ENCODE measurements around the gene MAGIX.

Gene MAGIX

GRCh38 chrX:49198540-49199314 is 36.2 kb downstream of the MAGIX start:
- H3K9me3 ChIP-seq (ENCODE audit: control insufficient read depth in 1 of 2, low read length in 2 of 2), result no peaks in the 10 kb centered on the region
- peaks cover 0 to 7% of the 10 kb centered on the region in 2 donors for H3K4me1 ChIP-seq (ENCODE audit: control insufficient read depth in 1 of 2, insufficient read depth in 2 of 2, low read length in 2 of 2)
- no peaks in the 10 kb centered on the region for H3K36me3 ChIP-seq (ENCODE audit: control insufficient read depth in 1 of 2, insufficient read depth in 2 of 2, low read length in 2 of 2)
- no peak overlapping the region for H3K4me3 ChIP-seq (ENCODE audit: low read depth in 1 of 2, low read length in 2 of 2)
- no peaks in the 10 kb centered on the region for H3K27me3 ChIP-seq (ENCODE audit: low read depth, low read length)
- H3K27ac ChIP-seq (ENCODE audit: low read length), result no peak overlapping the region

- Histone ChIP-seq H3K4me1 (ENCODE audit: control insufficient read depth in 1 of 2, insufficient read depth in 2 of 2, low read length in 2 of 2) (peaks cover 0 to 7% of the 10 kb centered on the region in 2 donors), H3K9me3 (ENCODE audit: control insufficient read depth in 1 of 2, low read length in 2 of 2) (no peaks in the 10 kb centered on the region), H3K27ac (ENCODE audit: low read length) (no peak overlapping the region), H3K27me3 (ENCODE audit: low read depth, low read length) (no peaks in the 10 kb centered on the region), H3K4me3 (ENCODE audit: low read depth in 1 of 2, low read length in 2 of 2) (peak overlapping the region in 1 of 2 donors; percentile 49), H3K36me3 (ENCODE audit: control insufficient read depth in 1 of 2, insufficient read depth in 2 of 2, low read length in 2 of 2) (no peaks in the 10 kb centered on the region)
These were observed 36.7 kb downstream of the MAGIX start for GRCh38 chrX:49199315-49199595.

- H3K27ac ChIP-seq (ENCODE audit: low read length), result peak within 1 kb of the TSS; percentile 56
- peak within 1 kb of the TSS; percentile 49 to 59 for H3K4me3 ChIP-seq (ENCODE audit: low read depth in 1 of 2, low read length in 2 of 2)
- H3K27me3 ChIP-seq (ENCODE audit: low read depth, low read length), result no peaks in the 10 kb centered on the region
- H3K4me1 ChIP-seq (ENCODE audit: control insufficient read depth in 1 of 2, insufficient read depth in 2 of 2, low read length in 2 of 2), result peaks cover 0 to 7% of the 10 kb centered on the region in 2 donors
- no peaks in the 10 kb centered on the region for H3K9me3 ChIP-seq (ENCODE audit: control insufficient read depth in 1 of 2, low read length in 2 of 2)
- H3K36me3 ChIP-seq (ENCODE audit: control insufficient read depth in 1 of 2, insufficient read depth in 2 of 2, low read length in 2 of 2), result no peaks in the 10 kb centered on the region
These were observed 37.6 kb downstream of the MAGIX start, which contains the start of gene SYP for GRCh38 chrX:49199906-49200771. Gene SYP (minus strand): TSS chrX:49200193. CDS start chrX:49200186, 7 bp downstream.

- H3K27me3 ChIP-seq (ENCODE audit: low read depth, low read length), result no peaks in the 10 kb centered on the region
- no peak overlapping the region for H3K27ac ChIP-seq (ENCODE audit: low read length)
- no peaks in the 10 kb centered on the region for H3K9me3 ChIP-seq (ENCODE audit: control insufficient read depth in 1 of 2, low read length in 2 of 2)
- peaks cover 0 to 7% of the 10 kb centered on the region in 2 donors for H3K4me1 ChIP-seq (ENCODE audit: control insufficient read depth in 1 of 2, insufficient read depth in 2 of 2, low read length in 2 of 2)
- no peak overlapping the region for H3K4me3 ChIP-seq (ENCODE audit: low read depth in 1 of 2, low read length in 2 of 2)
- H3K36me3 ChIP-seq (ENCODE audit: control insufficient read depth in 1 of 2, insufficient read depth in 2 of 2, low read length in 2 of 2), result no peaks in the 10 kb centered on the region
These were observed 39.5 kb downstream of the MAGIX start for GRCh38 chrX:49202022-49202421.

- no peak overlapping the region for H3K4me3 ChIP-seq (ENCODE audit: low read depth in 1 of 2, low read length in 2 of 2)
- H3K9me3 ChIP-seq (ENCODE audit: control insufficient read depth in 1 of 2, low read length in 2 of 2), result no peaks in the 10 kb centered on the region
- peaks cover 0 to 7% of the 10 kb centered on the region in 2 donors for H3K4me1 ChIP-seq (ENCODE audit: control insufficient read depth in 1 of 2, insufficient read depth in 2 of 2, low read length in 2 of 2)
- H3K27me3 ChIP-seq (ENCODE audit: low read depth, low read length), result no peaks in the 10 kb centered on the region
- no peak overlapping the region for H3K27ac ChIP-seq (ENCODE audit: low read length)
- no peaks in the 10 kb centered on the region for H3K36me3 ChIP-seq (ENCODE audit: control insufficient read depth in 1 of 2, insufficient read depth in 2 of 2, low read length in 2 of 2)
These were observed 41.0 kb downstream of the MAGIX start for GRCh38 chrX:49203536-49203935.

GRCh38 chrX:49204017-49204416 is 41.5 kb downstream of the MAGIX start:
- Histone ChIP-seq H3K9me3 (ENCODE audit: control insufficient read depth in 1 of 2, low read length in 2 of 2) (no peaks in the 10 kb centered on the region), H3K27ac (ENCODE audit: low read length) (no peak overlapping the region), H3K4me1 (ENCODE audit: control insufficient read depth in 1 of 2, insufficient read depth in 2 of 2, low read length in 2 of 2) (peaks cover 0 to 7% of the 10 kb centered on the region in 2 donors), H3K36me3 (ENCODE audit: control insufficient read depth in 1 of 2, insufficient read depth in 2 of 2, low read length in 2 of 2) (no peaks in the 10 kb centered on the region), H3K27me3 (ENCODE audit: low read depth, low read length) (no peaks in the 10 kb centered on the region), H3K4me3 (ENCODE audit: low read depth in 1 of 2, low read length in 2 of 2) (no peak overlapping the region)

GRCh38 chrX:49204709-49205108 is 42.2 kb downstream of the MAGIX start:
- peaks cover 0 to 5% of the 10 kb centered on the region in 2 donors for H3K4me1 ChIP-seq (ENCODE audit: control insufficient read depth in 1 of 2, insufficient read depth in 2 of 2, low read length in 2 of 2)
- no peak overlapping the region for H3K4me3 ChIP-seq (ENCODE audit: low read depth in 1 of 2, low read length in 2 of 2)
- H3K27me3 ChIP-seq (ENCODE audit: low read depth, low read length), result no peaks in the 10 kb centered on the region
- H3K9me3 ChIP-seq (ENCODE audit: control insufficient read depth in 1 of 2, low read length in 2 of 2), result no peaks in the 10 kb centered on the region
- H3K27ac ChIP-seq (ENCODE audit: low read length), result no peak overlapping the region
- no peaks in the 10 kb centered on the region for H3K36me3 ChIP-seq (ENCODE audit: control insufficient read depth in 1 of 2, insufficient read depth in 2 of 2, low read length in 2 of 2)

GRCh38 chrX:49205443-49205842 is 42.9 kb downstream of the MAGIX start:
- H3K9me3 ChIP-seq (ENCODE audit: control insufficient read depth in 1 of 2, low read length in 2 of 2), result no peaks in the 10 kb centered on the region
- H3K4me3 ChIP-seq (ENCODE audit: low read depth in 1 of 2, low read length in 2 of 2), result no peak overlapping the region
- H3K27ac ChIP-seq (ENCODE audit: low read length), result no peak overlapping the region
- no peaks in the 10 kb centered on the region for H3K27me3 ChIP-seq (ENCODE audit: low read depth, low read length)
- peaks cover 0 to 1% of the 10 kb centered on the region in 2 donors for H3K4me1 ChIP-seq (ENCODE audit: control insufficient read depth in 1 of 2, insufficient read depth in 2 of 2, low read length in 2 of 2)
- H3K36me3 ChIP-seq (ENCODE audit: control insufficient read depth in 1 of 2, insufficient read depth in 2 of 2, low read length in 2 of 2), result no peaks in the 10 kb centered on the region

GRCh38 chrX:49206543-49206942 is 44.0 kb downstream of the MAGIX start:
- no peaks in the 10 kb centered on the region for H3K36me3 ChIP-seq (ENCODE audit: control insufficient read depth in 1 of 2, insufficient read depth in 2 of 2, low read length in 2 of 2)
- no peak overlapping the region for H3K27ac ChIP-seq (ENCODE audit: low read length)
- H3K4me1 ChIP-seq (ENCODE audit: control insufficient read depth in 1 of 2, insufficient read depth in 2 of 2, low read length in 2 of 2), result no peaks in the 10 kb centered on the region
- H3K27me3 ChIP-seq (ENCODE audit: low read depth, low read length), result no peaks in the 10 kb centered on the region
- no peak overlapping the region for H3K4me3 ChIP-seq (ENCODE audit: low read depth in 1 of 2, low read length in 2 of 2)
- no peaks in the 10 kb centered on the region for H3K9me3 ChIP-seq (ENCODE audit: control insufficient read depth in 1 of 2, low read length in 2 of 2)

- no peak overlapping the region for H3K27ac ChIP-seq (ENCODE audit: low read length)
- no peaks in the 10 kb centered on the region for H3K36me3 ChIP-seq (ENCODE audit: control insufficient read depth in 1 of 2, insufficient read depth in 2 of 2, low read length in 2 of 2)
- no peaks in the 10 kb centered on the region for H3K4me1 ChIP-seq (ENCODE audit: control insufficient read depth in 1 of 2, insufficient read depth in 2 of 2, low read length in 2 of 2)
- H3K27me3 ChIP-seq (ENCODE audit: low read depth, low read length), result no peaks in the 10 kb centered on the region
- no peaks in the 10 kb centered on the region for H3K9me3 ChIP-seq (ENCODE audit: control insufficient read depth in 1 of 2, low read length in 2 of 2)
- H3K4me3 ChIP-seq (ENCODE audit: low read depth in 1 of 2, low read length in 2 of 2), result no peak overlapping the region
These were observed 45.8 kb downstream of the MAGIX start for GRCh38 chrX:49208399-49208798.

- Histone ChIP-seq H3K27me3 (ENCODE audit: low read depth, low read length) (no peaks in the 10 kb centered on the region), H3K27ac (ENCODE audit: low read length) (no peak overlapping the region), H3K9me3 (ENCODE audit: control insufficient read depth in 1 of 2, low read length in 2 of 2) (no peaks in the 10 kb centered on the region), H3K36me3 (ENCODE audit: control insufficient read depth in 1 of 2, insufficient read depth in 2 of 2, low read length in 2 of 2) (no peaks in the 10 kb centered on the region), H3K4me1 (ENCODE audit: control insufficient read depth in 1 of 2, insufficient read depth in 2 of 2, low read length in 2 of 2) (no peaks in the 10 kb centered on the region), H3K4me3 (ENCODE audit: low read depth in 1 of 2, low read length in 2 of 2) (no peak overlapping the region)
These were observed 47.1 kb downstream of the MAGIX start for GRCh38 chrX:49209434-49210251.
